HL-60 (cell line): ENCODE data around the gene CYSRT1.

Experiments
- DNase-seq, 2 experiments: peaks; one replicate each; pipeline ENCODE4 v3.0.0-alpha.2; 2010 to 2020; ENCODE audit warnings: low read depth in 1 of 2, low spot score in 1 of 2
- H3K27ac ChIP-seq: fragments of 250-450 bp; sonication (Bioruptor Pico); replicated peaks from 2 replicates; pipeline ENCODE4 v1.5.1; 2020; ENCODE audit warnings: mild to moderate bottlenecking, moderate library complexity
- H3K27me3 ChIP-seq: fragments of 250-450 bp; sonication (Bioruptor Pico); 2 replicates; pipeline ENCODE4 v1.5.1; 2021; ENCODE audit warnings: mild to moderate bottlenecking, moderate library complexity; ENCODE audit not compliant: insufficient read depth, poor library complexity, severe bottlenecking
- H3K4me3 ChIP-seq: replicated peaks from 2 replicates; pipeline ENCODE4 v1.5.1; 2011; ENCODE audit warnings: mild to moderate bottlenecking, control low read depth, low read length; ENCODE audit not compliant: insufficient read depth
- GABPA ChIP-seq: IDR thresholded peaks from 2 replicates; pipeline ENCODE4 v1.6.1; 2012; ENCODE audit warnings: low read depth
- POLR2AphosphoS5 ChIP-seq: IDR thresholded peaks from 2 replicates; pipeline ENCODE4 v1.6.1; 2012; ENCODE audit warnings: low read depth
- SPI1 ChIP-seq: IDR thresholded peaks from 2 replicates; pipeline ENCODE4 v1.6.1; 2012; ENCODE audit warnings: low read depth, mild to moderate bottlenecking, borderline replicate concordance
- TF ChIP-seq, protein P1 (sequence below): IDR thresholded peaks from 2 replicates; pipeline ENCODE4 v1.6.1; 2012; ENCODE audit warnings: low read depth; ENCODE audit not compliant: insufficient replicate concordance
- TF ChIP-seq, protein P2 (sequence below): IDR thresholded peaks from one replicate; pipeline ENCODE4 v1.5.1; 2011; ENCODE audit warnings: low read length, control low read depth, inconsistent platforms; ENCODE audit not compliant: insufficient read depth

Gene CYSRT1

DNA sequence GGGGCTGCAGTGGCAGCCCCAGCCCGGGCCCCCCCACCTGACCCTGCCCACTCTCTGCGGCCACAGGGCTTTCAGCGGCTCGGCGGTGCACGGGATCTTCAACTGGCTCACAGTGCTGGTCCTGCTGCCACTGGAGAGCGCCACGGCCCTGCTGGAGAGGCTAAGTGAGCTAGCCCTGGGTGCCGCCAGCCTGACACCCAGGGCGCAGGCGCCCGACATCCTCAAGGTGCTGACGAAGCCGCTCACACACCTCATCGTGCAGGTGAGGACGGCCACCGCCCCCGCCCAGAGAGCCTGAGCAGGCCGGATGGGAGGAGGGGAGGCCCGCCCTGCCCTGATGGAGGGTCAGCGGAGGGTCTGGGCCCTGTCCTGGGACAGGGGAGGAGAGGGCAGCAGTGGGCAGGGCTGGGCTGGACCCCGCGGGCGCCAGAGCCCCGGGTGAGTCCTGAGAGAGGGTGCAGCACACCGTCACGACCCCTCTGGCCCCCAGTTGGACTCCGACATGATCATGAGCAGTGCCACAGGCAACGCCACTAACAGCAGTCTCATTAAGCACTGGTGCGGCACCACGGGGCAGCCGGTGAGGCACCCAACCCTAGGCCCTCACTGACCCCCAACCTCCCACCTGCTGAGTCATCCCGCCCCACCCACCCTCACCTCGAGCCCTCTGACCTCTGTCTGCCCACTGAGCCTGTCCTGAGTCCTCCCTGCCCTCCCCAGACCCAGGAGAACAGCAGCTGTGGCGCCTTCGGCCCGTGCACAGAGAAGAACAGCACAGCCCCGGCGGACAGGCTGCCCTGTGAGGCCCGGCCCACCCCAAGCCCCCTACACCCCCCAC is 8.4 kb downstream of the CYSRT1 start:
- Histone ChIP-seq H3K27ac (no peak overlapping the region), H3K4me3 (no peak overlapping the region), H3K27me3 (peaks cover 14% of the 10 kb centered on the region)
- DNase-seq: no peak
- TF ChIP-seq, protein P1, sequence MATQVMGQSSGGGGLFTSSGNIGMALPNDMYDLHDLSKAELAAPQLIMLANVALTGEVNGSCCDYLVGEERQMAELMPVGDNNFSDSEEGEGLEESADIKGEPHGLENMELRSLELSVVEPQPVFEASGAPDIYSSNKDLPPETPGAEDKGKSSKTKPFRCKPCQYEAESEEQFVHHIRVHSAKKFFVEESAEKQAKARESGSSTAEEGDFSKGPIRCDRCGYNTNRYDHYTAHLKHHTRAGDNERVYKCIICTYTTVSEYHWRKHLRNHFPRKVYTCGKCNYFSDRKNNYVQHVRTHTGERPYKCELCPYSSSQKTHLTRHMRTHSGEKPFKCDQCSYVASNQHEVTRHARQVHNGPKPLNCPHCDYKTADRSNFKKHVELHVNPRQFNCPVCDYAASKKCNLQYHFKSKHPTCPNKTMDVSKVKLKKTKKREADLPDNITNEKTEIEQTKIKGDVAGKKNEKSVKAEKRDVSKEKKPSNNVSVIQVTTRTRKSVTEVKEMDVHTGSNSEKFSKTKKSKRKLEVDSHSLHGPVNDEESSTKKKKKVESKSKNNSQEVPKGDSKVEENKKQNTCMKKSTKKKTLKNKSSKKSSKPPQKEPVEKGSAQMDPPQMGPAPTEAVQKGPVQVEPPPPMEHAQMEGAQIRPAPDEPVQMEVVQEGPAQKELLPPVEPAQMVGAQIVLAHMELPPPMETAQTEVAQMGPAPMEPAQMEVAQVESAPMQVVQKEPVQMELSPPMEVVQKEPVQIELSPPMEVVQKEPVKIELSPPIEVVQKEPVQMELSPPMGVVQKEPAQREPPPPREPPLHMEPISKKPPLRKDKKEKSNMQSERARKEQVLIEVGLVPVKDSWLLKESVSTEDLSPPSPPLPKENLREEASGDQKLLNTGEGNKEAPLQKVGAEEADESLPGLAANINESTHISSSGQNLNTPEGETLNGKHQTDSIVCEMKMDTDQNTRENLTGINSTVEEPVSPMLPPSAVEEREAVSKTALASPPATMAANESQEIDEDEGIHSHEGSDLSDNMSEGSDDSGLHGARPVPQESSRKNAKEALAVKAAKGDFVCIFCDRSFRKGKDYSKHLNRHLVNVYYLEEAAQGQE: no peak
- TF ChIP-seq, protein P2, sequence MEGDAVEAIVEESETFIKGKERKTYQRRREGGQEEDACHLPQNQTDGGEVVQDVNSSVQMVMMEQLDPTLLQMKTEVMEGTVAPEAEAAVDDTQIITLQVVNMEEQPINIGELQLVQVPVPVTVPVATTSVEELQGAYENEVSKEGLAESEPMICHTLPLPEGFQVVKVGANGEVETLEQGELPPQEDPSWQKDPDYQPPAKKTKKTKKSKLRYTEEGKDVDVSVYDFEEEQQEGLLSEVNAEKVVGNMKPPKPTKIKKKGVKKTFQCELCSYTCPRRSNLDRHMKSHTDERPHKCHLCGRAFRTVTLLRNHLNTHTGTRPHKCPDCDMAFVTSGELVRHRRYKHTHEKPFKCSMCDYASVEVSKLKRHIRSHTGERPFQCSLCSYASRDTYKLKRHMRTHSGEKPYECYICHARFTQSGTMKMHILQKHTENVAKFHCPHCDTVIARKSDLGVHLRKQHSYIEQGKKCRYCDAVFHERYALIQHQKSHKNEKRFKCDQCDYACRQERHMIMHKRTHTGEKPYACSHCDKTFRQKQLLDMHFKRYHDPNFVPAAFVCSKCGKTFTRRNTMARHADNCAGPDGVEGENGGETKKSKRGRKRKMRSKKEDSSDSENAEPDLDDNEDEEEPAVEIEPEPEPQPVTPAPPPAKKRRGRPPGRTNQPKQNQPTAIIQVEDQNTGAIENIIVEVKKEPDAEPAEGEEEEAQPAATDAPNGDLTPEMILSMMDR: no peak
- TF ChIP-seq POLR2AphosphoS5 (no peak), SPI1 (no peak), GABPA (no peak)

DNA sequence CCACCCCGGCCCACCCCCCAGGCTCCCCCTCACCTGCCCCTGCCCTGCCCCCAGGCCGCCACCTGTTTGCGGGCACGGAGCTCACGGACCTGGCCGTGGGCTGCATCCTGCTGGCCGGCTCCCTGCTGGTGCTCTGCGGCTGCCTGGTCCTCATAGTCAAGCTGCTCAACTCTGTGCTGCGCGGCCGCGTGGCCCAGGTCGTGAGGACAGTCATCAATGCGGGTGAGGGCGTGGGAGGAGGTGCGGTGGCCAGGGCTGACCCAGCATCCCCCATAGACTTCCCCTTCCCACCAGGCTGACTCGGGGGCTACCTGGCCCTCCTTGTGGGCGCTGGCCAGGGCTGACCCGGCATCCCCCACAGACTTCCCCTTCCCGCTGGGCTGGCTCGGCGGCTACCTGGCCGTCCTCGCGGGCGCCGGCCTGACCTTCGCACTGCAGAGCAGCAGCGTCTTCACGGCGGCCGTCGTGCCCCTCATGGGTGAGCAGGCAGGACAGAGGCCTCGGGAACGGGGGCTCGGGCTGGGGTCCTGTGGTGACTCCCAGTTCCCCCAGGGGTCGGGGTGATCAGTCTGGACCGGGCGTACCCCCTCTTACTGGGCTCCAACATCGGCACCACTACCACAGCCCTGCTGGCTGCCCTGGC is 9.2 kb downstream of the CYSRT1 start:
- no peak for DNase-seq
- no peak overlapping the region for H3K4me3 ChIP-seq

DNA sequence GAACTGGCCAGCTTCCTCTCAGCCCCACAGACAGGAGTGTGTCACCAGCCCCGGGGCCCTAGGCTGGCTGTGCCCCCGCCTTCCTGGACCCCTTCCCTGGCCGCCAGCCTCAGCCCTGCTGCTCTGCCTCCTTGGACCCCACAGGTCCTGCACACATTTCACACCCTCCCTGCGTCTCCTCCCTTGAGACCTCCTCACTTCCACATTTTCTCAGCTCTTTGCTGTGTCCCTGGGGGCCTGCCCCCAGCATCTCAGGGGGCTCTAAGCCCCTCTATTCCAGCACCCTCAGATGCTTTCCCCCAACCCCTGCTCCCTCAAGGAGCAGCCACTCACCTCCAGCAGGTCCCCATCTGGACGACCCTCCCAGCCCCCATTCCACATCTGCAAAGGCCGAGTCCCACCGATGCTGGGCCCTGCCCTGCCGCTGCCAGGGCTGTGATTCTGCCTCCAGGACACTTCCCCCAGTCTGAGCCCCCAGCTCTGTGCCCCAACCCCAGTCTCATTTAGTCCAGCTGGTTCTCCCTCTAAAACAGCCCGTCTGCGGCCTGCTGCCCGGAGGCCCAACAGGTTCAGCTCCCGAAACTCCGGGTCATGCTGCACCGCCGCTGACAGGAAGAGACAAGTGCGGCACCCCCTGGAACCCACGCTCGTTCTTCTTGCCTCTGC is 9.9 kb downstream of the CYSRT1 start:
- no peak overlapping the region for H3K27ac ChIP-seq
- peak; percentile 68; the same call in 1 of the 2 replicates for TF ChIP-seq SPI1
- no peak for TF ChIP-seq POLR2AphosphoS5
- H3K27me3 ChIP-seq: peaks cover 14% of the 10 kb centered on the region
- no peak overlapping the region for H3K4me3 ChIP-seq
- DNase-seq: no peak

More for the DNA sequence above, 9.2 kb downstream of the CYSRT1 start:
- Histone ChIP-seq H3K27ac (no peak overlapping the region), H3K27me3 (peaks cover 14% of the 10 kb centered on the region)
- TF ChIP-seq, protein P2: no peak
- TF ChIP-seq POLR2AphosphoS5 (no peak), SPI1 (no peak), GABPA (no peak)
- TF ChIP-seq, protein P1: no peak
